Mucosa of descending colon (tissue), 3 donors: ENCODE measurements around the gene MAML3. TPM values are rescaled to one million over a fixed set of nuclear protein-coding genes. Genes with fewer than 3 reads are reported as not detected.

Experiments
- ATAC-seq: fragments of 200-7000 bp; cut with Tn5 transposase; one replicate; pipeline ENCODE4 v1.9.1; 2020; ENCODE audit warnings: mild to moderate bottlenecking, moderate library complexity
- DNase-seq, 3 donors: peaks; one replicate each; pipeline ENCODE4 v3.0.0-alpha.2; 2020
- H3K36me3 ChIP-seq: fragments of 200-600 bp; one replicate; pipeline ENCODE4 v1.8.0; 2021; ENCODE audit warnings: low read depth, mild to moderate bottlenecking
- H3K4me1 ChIP-seq: fragments of 200-600 bp; one replicate; pipeline ENCODE4 v1.8.0; 2021; ENCODE audit warnings: low read depth, mild to moderate bottlenecking
- H3K4me3 ChIP-seq: fragments of 200-600 bp; one replicate; pipeline ENCODE4 v1.8.0; 2021; ENCODE audit warnings: mild to moderate bottlenecking
- H3K9me3 ChIP-seq: fragments of 200-600 bp; one replicate; pipeline ENCODE4 v1.8.0; 2021; ENCODE audit warnings: mild to moderate bottlenecking
- intact Hi-C, 2 donors: fragments of 100-400 bp; cut with DNase I in 1 of 2; cut with micrococcal nuclease in 1 of 2; formaldehyde crosslinking; loops; one replicate each; pipeline versions ENCODE4 v1.11.0 to v1.11.1; 2022; cut with DNase I, micrococcal nuclease
- total RNA-seq, 3 donors: library from RNA; stranded (reverse); fragmentation: NEBNext Ultra II Directional in 2 of 3; extraction: Animal tissue kit (Norgen Biotek cat#: 25700) in 2 of 3; gene quantifications; one replicate each; pipeline versions ENCODE4 v1.2.1 to v1.2.4, GENCODE V29; 2021 to 2023
- TF ChIP-seq, protein P1 (sequence below): fragments of 200-600 bp; IDR thresholded peaks from one replicate; pipeline ENCODE4 v1.8.0; 2022; ENCODE audit warnings: antibody characterized with exemption, mild to moderate bottlenecking
- donor health status: DM: no; HTN: no; CAD: no; lungs with moderate emphysema.
- donor health status: DM: no; HTN: no; CAD: no.
- donor health status: DM: no; HTN: yes; CAD: no.

Gene MAML3
- total RNA-seq, 3 donors from 2014 or later = 10.4 to 23.5 (median 14.8) TPM

DNA sequence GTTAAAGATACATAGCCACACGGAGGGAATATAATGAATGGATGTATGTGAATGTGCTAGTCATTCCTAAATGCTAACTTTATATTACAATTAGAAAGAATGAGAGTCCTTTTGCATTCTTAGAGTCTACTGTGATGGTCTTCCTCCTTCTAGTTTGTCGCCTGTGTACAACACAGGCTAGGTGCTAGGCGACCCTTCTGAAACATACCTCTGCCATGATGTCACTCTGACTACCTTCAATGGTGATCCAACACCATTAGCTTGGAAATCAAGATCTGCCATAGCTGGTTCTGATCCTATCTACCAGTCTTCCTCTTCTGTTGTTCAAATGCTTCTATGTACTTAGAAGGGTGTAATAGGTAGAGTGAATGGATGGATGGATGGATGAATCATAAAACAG is 337.1 kb downstream of the MAML3 start:
- ATAC-seq = no peak
- intact Hi-C loops = no loop called here
- no peak overlapping the region for H3K4me3 ChIP-seq
- H3K36me3 ChIP-seq = no peaks in the 10 kb centered on the region
- peaks cover 12% of the 10 kb centered on the region for H3K4me1 ChIP-seq
- no peaks in the 10 kb centered on the region for H3K9me3 ChIP-seq
- TF ChIP-seq, protein P1, sequence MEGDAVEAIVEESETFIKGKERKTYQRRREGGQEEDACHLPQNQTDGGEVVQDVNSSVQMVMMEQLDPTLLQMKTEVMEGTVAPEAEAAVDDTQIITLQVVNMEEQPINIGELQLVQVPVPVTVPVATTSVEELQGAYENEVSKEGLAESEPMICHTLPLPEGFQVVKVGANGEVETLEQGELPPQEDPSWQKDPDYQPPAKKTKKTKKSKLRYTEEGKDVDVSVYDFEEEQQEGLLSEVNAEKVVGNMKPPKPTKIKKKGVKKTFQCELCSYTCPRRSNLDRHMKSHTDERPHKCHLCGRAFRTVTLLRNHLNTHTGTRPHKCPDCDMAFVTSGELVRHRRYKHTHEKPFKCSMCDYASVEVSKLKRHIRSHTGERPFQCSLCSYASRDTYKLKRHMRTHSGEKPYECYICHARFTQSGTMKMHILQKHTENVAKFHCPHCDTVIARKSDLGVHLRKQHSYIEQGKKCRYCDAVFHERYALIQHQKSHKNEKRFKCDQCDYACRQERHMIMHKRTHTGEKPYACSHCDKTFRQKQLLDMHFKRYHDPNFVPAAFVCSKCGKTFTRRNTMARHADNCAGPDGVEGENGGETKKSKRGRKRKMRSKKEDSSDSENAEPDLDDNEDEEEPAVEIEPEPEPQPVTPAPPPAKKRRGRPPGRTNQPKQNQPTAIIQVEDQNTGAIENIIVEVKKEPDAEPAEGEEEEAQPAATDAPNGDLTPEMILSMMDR = no peak
- no peak for DNase-seq

DNA sequence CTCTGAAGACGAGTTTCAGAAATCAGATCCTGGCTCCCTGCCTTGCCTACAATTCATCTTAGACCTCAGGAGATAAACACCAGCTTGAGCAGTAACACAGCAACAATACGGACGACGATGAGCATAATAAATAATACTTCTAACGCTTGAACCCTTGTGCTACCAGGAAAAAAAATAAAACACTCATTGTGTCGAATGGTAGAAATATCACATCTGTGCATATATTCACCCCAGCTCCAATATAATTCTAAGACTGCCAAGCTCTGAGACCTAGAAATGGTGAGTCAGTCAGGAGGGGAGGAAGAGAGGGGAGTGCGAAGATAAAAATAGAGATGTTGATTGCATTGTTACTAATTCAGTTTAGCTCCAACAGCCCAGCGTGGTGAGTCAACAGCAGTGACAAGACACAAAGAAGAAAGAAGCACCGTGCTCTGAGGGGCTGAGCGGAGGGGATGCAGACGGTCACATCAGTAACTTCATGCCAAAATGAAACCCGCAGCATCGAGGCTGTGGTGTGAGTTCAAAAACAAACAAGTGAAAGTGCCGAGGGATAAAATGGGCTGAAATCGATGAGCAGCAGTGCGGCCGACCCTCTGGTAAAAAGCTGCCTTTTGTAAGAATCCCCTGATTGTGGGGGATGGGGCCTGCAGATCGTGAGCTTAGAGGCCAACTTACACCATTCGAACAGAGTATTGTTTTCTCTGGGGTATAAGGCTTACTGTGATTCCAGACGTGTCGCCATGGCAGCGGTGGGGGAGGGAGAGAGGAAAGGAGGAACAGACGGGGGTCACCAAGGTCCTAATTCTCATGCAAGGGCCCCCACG is 338.0 kb downstream of the MAML3 start:
- ATAC-seq = peak; percentile 50
- Histone ChIP-seq H3K36me3 (no peaks in the 10 kb centered on the region), H3K4me3 (no peak overlapping the region), H3K4me1 (peaks cover 12% of the 10 kb centered on the region), H3K9me3 (no peaks in the 10 kb centered on the region)
- DNase-seq = no peak
- intact Hi-C loops = no loop called here
- TF ChIP-seq, protein P1 = no peak

DNA sequence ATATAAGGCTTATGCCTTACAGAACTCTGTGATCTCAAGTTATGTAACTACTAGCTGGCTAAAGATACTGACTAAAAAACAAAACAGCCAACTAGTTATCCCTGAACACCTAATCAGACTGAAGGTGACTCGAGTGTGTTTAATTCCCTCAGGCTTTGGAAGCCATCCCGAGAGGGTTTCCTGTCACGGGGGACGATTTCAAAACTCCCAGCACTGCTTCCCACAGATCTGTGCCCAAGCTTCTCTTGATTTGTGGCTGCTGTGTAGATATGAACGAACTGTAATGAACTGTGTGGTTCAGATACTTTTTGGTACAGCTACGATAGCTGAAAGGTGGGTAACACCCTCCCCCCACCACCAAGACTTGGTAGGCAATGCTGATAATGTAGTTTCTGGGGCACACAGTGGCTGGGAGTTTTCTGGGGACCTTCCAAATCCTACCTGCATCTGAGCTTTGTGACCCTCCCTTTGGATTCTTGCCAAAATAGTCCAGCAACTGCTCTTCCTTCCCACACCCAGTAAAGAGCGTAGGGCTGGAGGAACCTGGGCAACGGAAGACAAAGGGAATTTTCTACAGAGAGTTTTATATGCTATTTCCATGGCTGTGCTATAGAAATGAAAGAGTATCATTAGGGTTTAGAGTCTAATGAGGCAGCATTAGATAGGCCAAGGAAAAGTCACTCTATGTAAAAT is 339.5 kb downstream of the MAML3 start:
- H3K4me1 ChIP-seq = peaks cover 12% of the 10 kb centered on the region
- H3K9me3 ChIP-seq = peaks cover 4% of the 10 kb centered on the region
- TF ChIP-seq, protein P1 = no peak
- intact Hi-C loops = no loop called here
- DNase-seq (peak in 1 of 3 donors; percentile 15), ATAC-seq (peak; percentile 76)
- no peaks in the 10 kb centered on the region for H3K36me3 ChIP-seq
- no peak overlapping the region for H3K4me3 ChIP-seq

DNA sequence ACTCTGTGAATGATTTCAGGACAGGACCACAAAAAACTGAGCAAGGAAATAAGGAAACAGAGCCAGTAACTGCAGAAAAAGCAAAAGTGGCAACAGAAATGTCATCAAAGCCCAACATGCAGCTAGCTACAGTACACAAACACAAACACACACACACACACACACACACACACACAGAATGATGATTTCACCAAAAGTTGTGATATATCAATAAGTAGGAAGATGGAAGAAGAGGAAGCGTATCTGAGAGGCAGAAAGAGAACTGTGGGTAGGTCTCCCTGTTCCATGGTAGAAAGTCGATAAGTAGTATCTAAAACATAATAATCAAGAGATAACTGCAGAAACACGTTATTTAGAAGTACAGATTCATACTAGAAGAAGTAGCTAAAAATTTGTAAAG is 340.1 kb downstream of the MAML3 start:
- intact Hi-C loops = no loop called here
- Histone ChIP-seq H3K9me3 (peaks cover 4% of the 10 kb centered on the region), H3K36me3 (no peaks in the 10 kb centered on the region), H3K4me3 (no peak overlapping the region), H3K4me1 (peaks cover 12% of the 10 kb centered on the region)
- ATAC-seq = no peak
- TF ChIP-seq, protein P1 = no peak
- no peak for DNase-seq

DNA sequence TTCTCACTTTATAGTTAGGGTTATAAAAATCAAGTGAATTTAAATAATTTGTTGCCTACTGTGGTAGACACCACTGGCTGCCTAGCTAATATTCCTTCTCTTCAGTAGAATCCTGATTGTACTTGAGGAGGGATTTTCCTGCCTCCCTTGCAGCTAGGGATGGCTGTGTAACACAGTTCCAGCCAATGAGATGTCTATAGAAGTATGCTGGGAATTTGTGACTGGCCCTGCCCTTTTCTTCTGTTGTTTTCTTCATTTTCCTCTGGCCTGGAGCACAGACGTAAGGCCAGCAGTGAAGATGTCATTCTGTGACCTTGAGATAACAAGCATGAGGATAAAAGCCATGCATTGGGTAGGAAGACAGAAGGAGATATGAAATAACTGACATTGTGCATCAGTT is 343.3 kb downstream of the MAML3 start:
- no peaks in the 10 kb centered on the region for H3K36me3 ChIP-seq
- TF ChIP-seq, protein P1 = no peak
- H3K4me3 ChIP-seq = no peak overlapping the region
- H3K9me3 ChIP-seq = peaks cover 4% of the 10 kb centered on the region
- peaks cover 12% of the 10 kb centered on the region for H3K4me1 ChIP-seq
- DNase-seq (no peak), ATAC-seq (no peak)
- intact Hi-C loops = no loop called here
